HEK293 (cell line): ENCODE data around the gene FBRSL1.
A peak's percentile ranks its signal among the peaks of the same experiment; 100 is the strongest.

Source experiments
- CTCF ChIA-PET: fragments of 350-600 bp; formaldehyde crosslinking; extraction: SDS; loops from one replicate; lab custom pipeline; 2021; ENCODE audit warnings: antibody characterized with exemption; lab: Yijun Ruan, JAX
- POLR2A ChIA-PET: fragments of 300-600 bp; formaldehyde crosslinking; extraction: SDS; loops from one replicate; lab custom pipeline; 2020; ENCODE audit warnings: antibody characterized with exemption, inconsistent platforms; lab: Yijun Ruan, JAX
- H3K27ac ChIP-seq: fragments of 200-500 bp; sonication (Bioruptor generic); 2 replicates; pipeline ENCODE4 v1.5.1; 2014; ENCODE audit warnings: low read depth, low read length, control low read depth, inconsistent platforms; ENCODE audit errors: extremely low read depth
- H3K36me3 ChIP-seq, 2 experiments: fragments of 200-500 bp in 1 of 2; sonication (Bioruptor generic) in 1 of 2; 1 replicate in 1 of 2; 2 replicates in 1 of 2; pipeline ENCODE4 v1.5.1; 2014 to 2017; ENCODE audit warnings: inconsistent platforms in 2 of 2, low read length in 2 of 2; ENCODE audit not compliant: control insufficient read depth in 2 of 2, insufficient read depth in 1 of 2
- H3K4me1 ChIP-seq: fragments of 200-500 bp; sonication (Bioruptor generic); 2 replicates; pipeline ENCODE4 v1.5.1; 2014; ENCODE audit warnings: mild to moderate bottlenecking, low read length, inconsistent platforms; ENCODE audit not compliant: control insufficient read depth, insufficient read depth
- H3K4me3 ChIP-seq: 2 replicates; pipeline ENCODE4 v1.5.1; 2011; ENCODE audit warnings: low read depth, mild to moderate bottlenecking, control low read depth, low read length, moderate library complexity
- H3K9me3 ChIP-seq: fragments of 200-500 bp; sonication (Bioruptor generic); 2 replicates; pipeline ENCODE4 v1.5.1; 2014; ENCODE audit warnings: low read depth, low read length, inconsistent platforms; ENCODE audit not compliant: control insufficient read depth, insufficient read depth
- GLIS1 ChIP-seq: fragments of 450-650 bp; formaldehyde crosslinking; IDR thresholded peaks from 2 replicates; pipeline ENCODE4 v1.5.1; 2016; ENCODE audit warnings: missing biosample characterization, missing genetic modification characterization
- PRDM1 ChIP-seq: fragments of 450-650 bp; formaldehyde crosslinking; IDR thresholded peaks from 2 replicates; pipeline ENCODE4; 2016; ENCODE audit warnings: missing biosample characterization, missing genetic modification characterization
- REPIN1 ChIP-seq: fragments of 450-650 bp; formaldehyde crosslinking; IDR thresholded peaks from 2 replicates; pipeline ENCODE4 v1.5.1; 2017; ENCODE audit warnings: missing biosample characterization, missing genetic modification characterization, low read depth
- ZFP37 ChIP-seq: fragments of 450-650 bp; formaldehyde crosslinking; IDR thresholded peaks from 2 replicates; pipeline ENCODE4 v1.5.1; 2016; ENCODE audit warnings: missing biosample characterization, missing genetic modification characterization
- ZIC2 ChIP-seq: fragments of 450-650 bp; formaldehyde crosslinking; IDR thresholded peaks from 2 replicates; pipeline ENCODE4 v1.5.1; 2016; ENCODE audit warnings: missing biosample characterization, missing genetic modification characterization
- ZNF324 ChIP-seq: fragments of 450-650 bp; formaldehyde crosslinking; IDR thresholded peaks from 2 replicates; pipeline ENCODE4 v1.5.1; 2016; ENCODE audit warnings: missing biosample characterization, missing genetic modification characterization
- ZNF391 ChIP-seq: fragments of 450-650 bp; formaldehyde crosslinking; IDR thresholded peaks from 2 replicates; pipeline ENCODE4 v1.5.1; 2016; ENCODE audit warnings: low read depth, missing biosample characterization, missing genetic modification characterization, borderline replicate concordance
- ZNF501 ChIP-seq: fragments of 450-650 bp; formaldehyde crosslinking; IDR thresholded peaks from 2 replicates; pipeline ENCODE4 v1.5.1; 2016; ENCODE audit warnings: missing biosample characterization, missing genetic modification characterization
- ZNF514 ChIP-seq: fragments of 450-650 bp; formaldehyde crosslinking; IDR thresholded peaks from 2 replicates; pipeline ENCODE4 v1.5.1; 2016; ENCODE audit warnings: missing biosample characterization, missing genetic modification characterization
- ZNF521 ChIP-seq: fragments of 450-650 bp; formaldehyde crosslinking; IDR thresholded peaks from 2 replicates; pipeline ENCODE4 v1.5.1; 2017; ENCODE audit warnings: missing biosample characterization, mild to moderate bottlenecking, missing genetic modification characterization
- ZNF548 ChIP-seq: fragments of 450-650 bp; formaldehyde crosslinking; IDR thresholded peaks from 2 replicates; pipeline ENCODE4 v1.5.1; 2016; ENCODE audit warnings: missing biosample characterization, missing genetic modification characterization
- ZNF549 ChIP-seq: fragments of 450-650 bp; IDR thresholded peaks from 2 replicates; pipeline ENCODE4 v1.5.1; 2018; ENCODE audit warnings: missing biosample characterization, missing genetic modification characterization, mild to moderate bottlenecking, inconsistent platforms, moderate library complexity
- ZNF624 ChIP-seq: fragments of 450-650 bp; formaldehyde crosslinking; IDR thresholded peaks from 2 replicates; pipeline ENCODE4 v1.5.1; 2017; ENCODE audit warnings: missing biosample characterization, missing genetic modification characterization
- ZNF677 ChIP-seq: fragments of 450-650 bp; IDR thresholded peaks from 2 replicates; pipeline ENCODE4 v1.5.0; 2018; ENCODE audit warnings: missing biosample characterization, mild to moderate bottlenecking, missing genetic modification characterization, moderate library complexity
- ZNF692 ChIP-seq: fragments of 450-650 bp; formaldehyde crosslinking; IDR thresholded peaks from 2 replicates; pipeline ENCODE4 v1.5.1; 2016; ENCODE audit warnings: missing biosample characterization, missing genetic modification characterization
- ZNF777 ChIP-seq: fragments of 450-650 bp; formaldehyde crosslinking; IDR thresholded peaks from 2 replicates; pipeline ENCODE4 v1.5.1; 2017; ENCODE audit warnings: missing biosample characterization, missing genetic modification characterization, borderline replicate concordance
- TF ChIP-seq, protein P1 (sequence below): fragments of 450-650 bp; formaldehyde crosslinking; IDR thresholded peaks from 2 replicates; pipeline ENCODE4 v1.5.1; 2016; ENCODE audit warnings: missing biosample characterization, missing genetic modification characterization
- TF ChIP-seq, protein P2 (sequence below): fragments of 450-650 bp; formaldehyde crosslinking; IDR thresholded peaks from 2 replicates; pipeline ENCODE4 v1.5.1; 2017; ENCODE audit warnings: missing biosample characterization, missing genetic modification characterization
- TF ChIP-seq, protein P3 (sequence below): fragments of 450-650 bp; formaldehyde crosslinking; IDR thresholded peaks from 2 replicates; pipeline ENCODE4 v1.5.1; 2016; ENCODE audit warnings: missing biosample characterization, missing genetic modification characterization
- TF ChIP-seq, protein P4 (sequence below): fragments of 450-650 bp; formaldehyde crosslinking; IDR thresholded peaks from 2 replicates; pipeline ENCODE4 v1.5.1; 2016; ENCODE audit warnings: missing biosample characterization, missing genetic modification characterization, borderline replicate concordance

FBRSL1 gene

DNA sequence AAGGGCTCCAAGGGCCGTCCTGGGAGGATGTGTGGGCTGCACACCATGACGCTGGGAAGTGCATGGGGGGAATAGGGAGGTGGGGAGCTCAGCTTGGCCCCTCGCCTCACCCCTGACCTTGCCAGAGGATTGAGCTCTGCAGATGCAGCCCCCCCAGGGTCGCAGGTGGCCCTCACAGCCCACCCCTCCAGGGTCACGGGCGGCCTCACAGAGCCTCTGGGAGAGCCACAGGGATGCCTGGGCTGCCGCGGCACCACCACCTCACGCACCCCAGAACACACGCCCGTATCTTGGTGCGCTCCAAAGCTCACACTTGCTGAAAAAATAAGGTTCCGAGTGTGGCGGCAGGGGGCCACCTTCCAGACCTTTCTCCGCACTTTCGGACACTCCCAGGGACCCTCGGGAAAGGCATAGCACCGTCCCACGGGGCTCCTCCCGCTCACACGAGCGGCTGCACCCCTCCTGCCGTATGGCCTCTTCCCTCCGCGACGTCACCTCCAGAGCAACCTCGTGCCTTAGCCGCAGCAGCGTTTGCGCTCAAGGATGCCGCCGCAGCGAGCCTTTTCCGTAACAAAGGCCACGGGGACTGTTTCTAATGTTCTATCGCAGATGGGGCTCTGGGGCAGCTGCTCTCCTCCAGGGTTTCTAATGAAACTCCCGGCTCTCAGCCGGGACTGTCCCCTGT, 9.9 kb upstream of the FBRSL1 start:
- no peaks in the 10 kb centered on the region for H3K4me1 ChIP-seq
- H3K4me3 ChIP-seq, result no peak overlapping the region
- H3K27ac ChIP-seq, result no peak overlapping the region
- no peaks in the 10 kb centered on the region for H3K36me3 ChIP-seq
- no peaks in the 10 kb centered on the region for H3K9me3 ChIP-seq
- ChIA-PET POLR2A (no interaction called here), CTCF (interaction anchor here (0.7 kb wide), 1 partner anchor 142 kb away, joined by 5 read pairs; no protein-coding TSS in a partner anchor)
- no peak for TF ChIP-seq REPIN1 (tag by site-specific recombination)
- TF ChIP-seq ZNF324 (tag by site-specific recombination), result no peak
- no peak for TF ChIP-seq ZIC2 (tag by site-specific recombination)
- TF ChIP-seq ZNF777, result no peak
- TF ChIP-seq ZNF624, result no peak
- TF ChIP-seq ZFP37 (tag by site-specific recombination), result no peak
- TF ChIP-seq ZNF501, result no peak
- TF ChIP-seq ZNF548 (tag by site-specific recombination), result no peak

DNA sequence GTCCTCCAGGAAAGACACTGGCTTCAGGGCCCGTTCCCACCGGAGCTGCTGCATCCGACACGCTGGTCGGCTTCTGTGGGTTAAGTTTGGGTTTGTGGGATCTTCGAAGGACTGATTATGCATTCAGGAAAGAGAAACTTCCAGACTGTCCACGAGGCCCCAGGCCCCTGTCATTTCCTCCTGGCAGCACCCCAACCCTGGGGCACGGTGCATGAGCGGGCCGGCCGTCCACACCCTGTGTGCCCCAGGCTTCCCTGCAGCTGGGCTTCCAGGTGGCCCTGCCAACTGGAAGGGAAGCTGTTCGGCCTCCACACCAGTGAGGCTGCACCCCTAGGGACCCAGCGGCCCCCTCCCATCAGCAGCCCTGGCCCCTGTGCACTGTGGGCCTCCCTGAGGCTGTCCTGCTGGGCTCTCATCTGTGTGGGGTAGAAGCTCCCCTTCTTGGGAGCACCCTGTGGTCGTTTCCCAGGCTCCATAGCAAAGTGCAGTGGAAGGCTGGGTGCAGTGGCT, 9.3 kb upstream of the FBRSL1 start:
- TF ChIP-seq ZIC2 (tag by site-specific recombination) (peak; percentile 51), ZNF391 (tag by site-specific recombination) (no peak), GLIS1 (peak; percentile 49; the same call in 1 of the 2 replicates)
- Histone ChIP-seq H3K4me1 (no peaks in the 10 kb centered on the region), H3K27ac (no peak overlapping the region), H3K9me3 (no peaks in the 10 kb centered on the region), H3K36me3 (no peaks in the 10 kb centered on the region), H3K4me3 (no peak overlapping the region)
- CTCF ChIA-PET, result interaction anchor here (0.7 kb wide), 1 partner anchor 143 kb away, joined by 5 read pairs; no protein-coding TSS in a partner anchor
- POLR2A ChIA-PET, result no interaction called here

DNA sequence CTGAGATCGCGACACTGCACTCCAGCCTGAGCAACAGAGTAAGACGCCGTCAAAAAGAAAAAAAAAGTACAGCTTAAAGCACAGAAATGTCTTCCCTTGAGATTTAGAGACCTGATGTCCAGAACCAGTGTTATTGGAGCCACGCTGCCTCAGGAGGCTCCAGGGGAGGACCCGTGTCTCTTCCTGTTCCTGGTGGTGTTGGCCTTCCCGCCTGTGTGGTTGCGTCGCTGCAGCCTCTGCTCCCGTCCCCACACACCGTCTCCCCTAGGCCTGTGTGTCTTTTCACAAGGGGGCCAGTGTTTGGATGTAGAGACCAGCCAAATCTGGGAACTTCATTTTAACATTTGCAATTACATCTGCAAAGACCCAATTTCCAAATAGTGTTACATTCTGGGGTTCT, 8.6 kb upstream of the FBRSL1 start:
- ChIA-PET CTCF (no interaction called here), POLR2A (no interaction called here)
- Histone ChIP-seq H3K4me1 (no peaks in the 10 kb centered on the region), H3K9me3 (no peaks in the 10 kb centered on the region), H3K4me3 (no peak overlapping the region), H3K27ac (no peak overlapping the region), H3K36me3 (no peaks in the 10 kb centered on the region)
- TF ChIP-seq, protein P1, sequence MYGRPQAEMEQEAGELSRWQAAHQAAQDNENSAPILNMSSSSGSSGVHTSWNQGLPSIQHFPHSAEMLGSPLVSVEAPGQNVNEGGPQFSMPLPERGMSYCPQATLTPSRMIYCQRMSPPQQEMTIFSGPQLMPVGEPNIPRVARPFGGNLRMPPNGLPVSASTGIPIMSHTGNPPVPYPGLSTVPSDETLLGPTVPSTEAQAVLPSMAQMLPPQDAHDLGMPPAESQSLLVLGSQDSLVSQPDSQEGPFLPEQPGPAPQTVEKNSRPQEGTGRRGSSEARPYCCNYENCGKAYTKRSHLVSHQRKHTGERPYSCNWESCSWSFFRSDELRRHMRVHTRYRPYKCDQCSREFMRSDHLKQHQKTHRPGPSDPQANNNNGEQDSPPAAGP (tag by site-specific recombination), result no peak
- TF ChIP-seq PRDM1 (no peak), ZNF549 (tag by site-specific recombination) (no peak), ZNF677 (tag by site-specific recombination) (no peak), ZNF521 (tag by site-specific recombination) (no peak), ZNF514 (tag by site-specific recombination) (no peak), ZNF692 (tag by site-specific recombination) (no peak)
- TF ChIP-seq, protein P2, sequence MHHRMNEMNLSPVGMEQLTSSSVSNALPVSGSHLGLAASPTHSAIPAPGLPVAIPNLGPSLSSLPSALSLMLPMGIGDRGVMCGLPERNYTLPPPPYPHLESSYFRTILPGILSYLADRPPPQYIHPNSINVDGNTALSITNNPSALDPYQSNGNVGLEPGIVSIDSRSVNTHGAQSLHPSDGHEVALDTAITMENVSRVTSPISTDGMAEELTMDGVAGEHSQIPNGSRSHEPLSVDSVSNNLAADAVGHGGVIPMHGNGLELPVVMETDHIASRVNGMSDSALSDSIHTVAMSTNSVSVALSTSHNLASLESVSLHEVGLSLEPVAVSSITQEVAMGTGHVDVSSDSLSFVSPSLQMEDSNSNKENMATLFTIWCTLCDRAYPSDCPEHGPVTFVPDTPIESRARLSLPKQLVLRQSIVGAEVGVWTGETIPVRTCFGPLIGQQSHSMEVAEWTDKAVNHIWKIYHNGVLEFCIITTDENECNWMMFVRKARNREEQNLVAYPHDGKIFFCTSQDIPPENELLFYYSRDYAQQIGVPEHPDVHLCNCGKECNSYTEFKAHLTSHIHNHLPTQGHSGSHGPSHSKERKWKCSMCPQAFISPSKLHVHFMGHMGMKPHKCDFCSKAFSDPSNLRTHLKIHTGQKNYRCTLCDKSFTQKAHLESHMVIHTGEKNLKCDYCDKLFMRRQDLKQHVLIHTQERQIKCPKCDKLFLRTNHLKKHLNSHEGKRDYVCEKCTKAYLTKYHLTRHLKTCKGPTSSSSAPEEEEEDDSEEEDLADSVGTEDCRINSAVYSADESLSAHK (tag by site-specific recombination), result no peak
- TF ChIP-seq, protein P3, sequence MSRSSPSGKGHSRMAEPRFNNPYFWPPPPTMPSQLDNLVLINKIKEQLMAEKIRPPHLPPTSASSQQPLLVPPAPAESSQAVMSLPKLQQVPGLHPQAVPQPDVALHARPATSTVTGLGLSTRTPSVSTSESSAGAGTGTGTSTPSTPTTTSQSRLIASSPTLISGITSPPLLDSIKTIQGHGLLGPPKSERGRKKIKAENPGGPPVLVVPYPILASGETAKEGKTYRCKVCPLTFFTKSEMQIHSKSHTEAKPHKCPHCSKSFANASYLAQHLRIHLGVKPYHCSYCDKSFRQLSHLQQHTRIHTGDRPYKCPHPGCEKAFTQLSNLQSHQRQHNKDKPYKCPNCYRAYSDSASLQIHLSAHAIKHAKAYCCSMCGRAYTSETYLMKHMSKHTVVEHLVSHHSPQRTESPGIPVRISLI, result no peak
- TF ChIP-seq, protein P4, sequence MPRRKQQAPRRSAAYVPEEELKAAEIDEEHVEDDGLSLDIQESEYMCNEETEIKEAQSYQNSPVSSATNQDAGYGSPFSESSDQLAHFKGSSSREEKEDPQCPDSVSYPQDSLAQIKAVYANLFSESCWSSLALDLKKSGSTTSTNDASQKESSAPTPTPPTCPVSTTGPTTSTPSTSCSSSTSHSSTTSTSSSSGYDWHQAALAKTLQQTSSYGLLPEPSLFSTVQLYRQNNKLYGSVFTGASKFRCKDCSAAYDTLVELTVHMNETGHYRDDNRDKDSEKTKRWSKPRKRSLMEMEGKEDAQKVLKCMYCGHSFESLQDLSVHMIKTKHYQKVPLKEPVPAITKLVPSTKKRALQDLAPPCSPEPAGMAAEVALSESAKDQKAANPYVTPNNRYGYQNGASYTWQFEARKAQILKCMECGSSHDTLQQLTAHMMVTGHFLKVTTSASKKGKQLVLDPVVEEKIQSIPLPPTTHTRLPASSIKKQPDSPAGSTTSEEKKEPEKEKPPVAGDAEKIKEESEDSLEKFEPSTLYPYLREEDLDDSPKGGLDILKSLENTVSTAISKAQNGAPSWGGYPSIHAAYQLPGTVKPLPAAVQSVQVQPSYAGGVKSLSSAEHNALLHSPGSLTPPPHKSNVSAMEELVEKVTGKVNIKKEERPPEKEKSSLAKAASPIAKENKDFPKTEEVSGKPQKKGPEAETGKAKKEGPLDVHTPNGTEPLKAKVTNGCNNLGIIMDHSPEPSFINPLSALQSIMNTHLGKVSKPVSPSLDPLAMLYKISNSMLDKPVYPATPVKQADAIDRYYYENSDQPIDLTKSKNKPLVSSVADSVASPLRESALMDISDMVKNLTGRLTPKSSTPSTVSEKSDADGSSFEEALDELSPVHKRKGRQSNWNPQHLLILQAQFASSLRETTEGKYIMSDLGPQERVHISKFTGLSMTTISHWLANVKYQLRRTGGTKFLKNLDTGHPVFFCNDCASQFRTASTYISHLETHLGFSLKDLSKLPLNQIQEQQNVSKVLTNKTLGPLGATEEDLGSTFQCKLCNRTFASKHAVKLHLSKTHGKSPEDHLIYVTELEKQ, result no peak
